Pancreas (tissue), 10 donors: ENCODE results near the gene RAET1E. TPM values are rescaled to one million over a fixed set of nuclear protein-coding genes. Genes with fewer than 3 reads are reported as not detected.
A peak's percentile ranks its signal among the peaks of the same experiment; 100 is the strongest.

Source experiments
- ATAC-seq, 4 donors: fragments of 200-7000 bp; cut with Tn5 transposase; one replicate each; pipeline versions ENCODE4 v1.8.0 to v1.9.1; 2020; ENCODE audit warnings: mild to moderate bottlenecking in 4 of 4, moderate library complexity in 4 of 4
- DNase-seq, 6 donors: peaks; one replicate each; pipeline ENCODE4 v3.0.0-alpha.2; 2020
- FAIRE-seq: peaks from 2 replicates; lab custom pipeline; 2012; peaks lifted over from hg19 to GRCh38; lab: Jason Lieb, UNC
- H3K27ac ChIP-seq, 4 donors: fragments of 200-600 bp; sonication (generic); 1 replicate in 3 of 4; 2 replicates in 1 of 4; pipeline versions ENCODE4 v1.5.0 to v1.8.0; 2020
- H3K27me3 ChIP-seq, 4 donors: fragments of 200-600 bp; one replicate each; pipeline ENCODE4 v1.8.0; 2021
- H3K36me3 ChIP-seq, 3 donors: fragments of 200-600 bp; sonication (generic) in 1 of 3; one replicate each; pipeline versions ENCODE4 v1.5.0 to v1.8.0; 2020 to 2021
- H3K4me1 ChIP-seq, 3 donors: fragments of 200-600 bp; one replicate each; pipeline ENCODE4 v1.8.0; 2021
- H3K4me3 ChIP-seq, 4 donors: fragments of 200-600 bp; sonication (generic) in 2 of 4; one replicate each; pipeline versions ENCODE4 v1.5.0 to v1.8.0; 2020 to 2021
- H3K9me3 ChIP-seq, 4 donors: fragments of 200-600 bp; one replicate each; pipeline ENCODE4 v1.8.0; 2021
- whole genome bisulfite sequencing, 2 donors: extraction: QIAGEN DNeasy Blood & Tissue Kit; methylation state at CpG; one replicate each; pipeline ENCODE4 v1.1.7; 2013; 5-methylcytosine and 5-hydroxymethylcytosine counted together
- intact Hi-C, 3 donors: fragments of 100-400 bp; cut with DNase I; formaldehyde crosslinking; loops; one replicate each; pipeline versions ENCODE4 v1.11.1 to v1.14.2; 2022
- polyA plus RNA-seq, 2 donors: library from polyadenylated mRNA; stranded (reverse); fragments of 200-250 nt; gene quantifications; one replicate each; pipeline ENCODE4 v1.2.3, GENCODE V29; 2013
- total RNA-seq, 6 donors: library from RNA; stranded (reverse); fragmentation: NEBNext Ultra II Directional in 4 of 6; extraction: Animal tissue kit (Norgen Biotek cat#: 25700) in 4 of 6; gene quantifications; one replicate each; pipeline versions ENCODE4 v1.2.1 to v1.2.4, GENCODE V29; 2021 to 2023
- TF ChIP-seq, protein P1 (sequence below), 4 donors: fragments of 200-600 bp; sonication (generic) in 3 of 4; IDR thresholded peaks; one replicate each; pipeline versions ENCODE4 v1.5.0 to v1.8.0; 2021; ENCODE audit warnings: antibody characterized with exemption in 4 of 4
- donor health status: healthy with polysubstance abuse.
- donor health status: DM: no; HTN: no; CAD: no; lungs with moderate emphysema.
- donor health status: DM: no; HTN: no; CAD: no.
- donor health status: control.
- donor health status: control.
- donor health status: Bipolar disorder and iron deficiency.
- donor health status: DM: yes; HTN: yes; CAD: no.
- donor health status: DM: no; HTN: no; CAD: no.
- donor health status: DM: no; HTN: no; CAD: no.
- donor health status: DM: yes; HTN: yes; CAD: no.

The RAET1E gene
- total and polyA plus RNA-seq, 8 donors = 0.09 TPM; not detected in 7

DNA sequence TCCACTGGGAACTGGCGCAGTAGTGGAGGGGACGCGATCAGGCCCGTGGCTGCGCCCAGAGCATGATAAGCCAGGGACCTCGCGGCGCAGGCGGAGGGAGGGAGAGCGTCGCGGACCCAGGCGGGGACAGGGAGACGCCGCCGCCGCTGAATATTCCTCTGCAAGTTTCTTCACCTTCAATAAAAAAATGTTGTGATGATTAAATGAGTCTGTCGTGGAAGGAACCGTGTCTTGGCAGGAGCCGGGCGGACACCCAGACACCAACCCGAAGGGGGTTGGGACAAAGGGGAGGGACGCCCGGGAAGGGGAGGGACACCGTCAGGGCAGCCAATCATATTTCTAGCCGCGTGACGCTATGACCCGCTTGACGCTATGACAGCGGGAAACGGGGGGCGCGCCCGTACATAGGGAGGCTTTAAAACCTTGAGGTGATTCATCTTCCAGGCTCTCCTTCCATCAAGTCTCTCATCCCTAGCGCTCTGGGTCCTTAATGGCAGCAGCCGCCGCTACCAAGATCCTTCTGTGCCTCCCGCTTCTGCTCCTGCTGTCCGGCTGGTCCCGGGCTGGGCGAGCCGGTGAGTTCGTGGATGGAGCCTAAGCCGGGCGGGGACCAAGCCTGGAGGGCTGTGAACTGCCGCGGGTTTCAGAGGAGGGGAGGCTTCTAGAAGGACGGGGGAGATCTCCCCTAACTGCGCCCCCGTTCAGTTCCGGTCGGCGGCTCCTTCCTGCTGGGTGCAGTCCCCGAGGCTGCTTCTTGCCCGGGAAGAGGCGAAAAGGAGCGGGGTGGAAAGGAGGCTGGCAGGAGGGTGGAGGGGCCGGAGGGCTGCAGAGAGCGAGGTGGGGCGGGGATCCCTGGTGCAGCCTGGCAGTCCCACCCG is 43.9 kb upstream of the RAET1E start, which contains the start of gene ULBP2:
Gene ULBP2 (plus strand): TSS at position 432 of the 878 bp plus-strand sequence. CDS start 59 bp downstream, at position 491.
- peak within 1 kb of the TSS; percentile 25 to 71 (median 41) for H3K4me3 ChIP-seq
- no peaks in the 10 kb centered on the region for H3K9me3 ChIP-seq
- FAIRE-seq (no peak), ATAC-seq (peak; percentile 91 to 95 (median 92)), DNase-seq (peak; percentile 73 to 85 (median 80))
- peaks cover 0 to 12% (median 9%) of the 10 kb centered on the region in 3 donors for H3K4me1 ChIP-seq
- intact Hi-C loops = no loop called here
- H3K36me3 ChIP-seq = no peaks in the 10 kb centered on the region
- TF ChIP-seq, protein P1, sequence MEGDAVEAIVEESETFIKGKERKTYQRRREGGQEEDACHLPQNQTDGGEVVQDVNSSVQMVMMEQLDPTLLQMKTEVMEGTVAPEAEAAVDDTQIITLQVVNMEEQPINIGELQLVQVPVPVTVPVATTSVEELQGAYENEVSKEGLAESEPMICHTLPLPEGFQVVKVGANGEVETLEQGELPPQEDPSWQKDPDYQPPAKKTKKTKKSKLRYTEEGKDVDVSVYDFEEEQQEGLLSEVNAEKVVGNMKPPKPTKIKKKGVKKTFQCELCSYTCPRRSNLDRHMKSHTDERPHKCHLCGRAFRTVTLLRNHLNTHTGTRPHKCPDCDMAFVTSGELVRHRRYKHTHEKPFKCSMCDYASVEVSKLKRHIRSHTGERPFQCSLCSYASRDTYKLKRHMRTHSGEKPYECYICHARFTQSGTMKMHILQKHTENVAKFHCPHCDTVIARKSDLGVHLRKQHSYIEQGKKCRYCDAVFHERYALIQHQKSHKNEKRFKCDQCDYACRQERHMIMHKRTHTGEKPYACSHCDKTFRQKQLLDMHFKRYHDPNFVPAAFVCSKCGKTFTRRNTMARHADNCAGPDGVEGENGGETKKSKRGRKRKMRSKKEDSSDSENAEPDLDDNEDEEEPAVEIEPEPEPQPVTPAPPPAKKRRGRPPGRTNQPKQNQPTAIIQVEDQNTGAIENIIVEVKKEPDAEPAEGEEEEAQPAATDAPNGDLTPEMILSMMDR (IDR thresholded peaks at IDR 0.05) = no peak
- WGBS, 2 donors = 1% methylated on average over 54 to 62 of the region's 62 CpGs
- no peak within 1 kb of the TSS for H3K27ac ChIP-seq
- H3K27me3 ChIP-seq = peaks cover 0 to 25% (median 9%) of the 10 kb centered on the region in 4 donors

- intact Hi-C loops = no loop called here
- 33 to 48% methylated on average over 6 of the region's 6 CpGs for WGBS, 2 donors
- Histone ChIP-seq H3K27ac (no peak overlapping the region), H3K4me3 (no peak overlapping the region), H3K27me3 (peaks cover 0 to 29% (median 9%) of the 10 kb centered on the region in 4 donors), H3K9me3 (no peaks in the 10 kb centered on the region), H3K4me1 (peaks cover 0 to 12% (median 9%) of the 10 kb centered on the region in 3 donors), H3K36me3 (no peaks in the 10 kb centered on the region)
- peak in 1 of 6 donors; percentile 36 for DNase-seq
- TF ChIP-seq, protein P1 (IDR thresholded peaks at IDR 0.05) = no peak
- ATAC-seq = no peak
- no peak for FAIRE-seq
Observed at GRCh38 chr6:149940672-149940982, 42.7 kb upstream of the RAET1E start.

- peak in 1 of 6 donors; percentile 15 for DNase-seq
- no peak for FAIRE-seq
- Histone ChIP-seq H3K4me1 (peaks cover 0 to 12% (median 9%) of the 10 kb centered on the region in 3 donors), H3K27me3 (peaks cover 0 to 31% (median 9%) of the 10 kb centered on the region in 4 donors), H3K4me3 (no peak overlapping the region), H3K36me3 (no peaks in the 10 kb centered on the region), H3K9me3 (no peaks in the 10 kb centered on the region), H3K27ac (no peak overlapping the region)
- 18 to 25% methylated on average over 6 of the region's 6 CpGs for WGBS, 2 donors
- ATAC-seq = no peak
- TF ChIP-seq, protein P1 (IDR thresholded peaks at IDR 0.05) = no peak
- intact Hi-C loops = loop anchor here in 1 of 3 donors (5.0 kb wide), 1 partner anchor 67 kb away; no protein-coding TSS in a partner anchor
Observed at GRCh38 chr6:149939909-149940671, 42.2 kb upstream of the RAET1E start.

- H3K4me3 ChIP-seq = peak overlapping the region in 1 of 4 donors; percentile 58
- intact Hi-C loops = loop anchor here in 1 of 3 donors (5.0 kb wide), 1 partner anchor 68 kb away; no protein-coding TSS in a partner anchor
- no peak overlapping the region for H3K27ac ChIP-seq
- H3K9me3 ChIP-seq = no peaks in the 10 kb centered on the region
- no peaks in the 10 kb centered on the region for H3K36me3 ChIP-seq
- ATAC-seq (no peak), FAIRE-seq (no peak), DNase-seq (no peak)
- peaks cover 0 to 12% (median 9%) of the 10 kb centered on the region in 3 donors for H3K4me1 ChIP-seq
- 28 to 29% methylated on average over 5 of the region's 5 CpGs for WGBS, 2 donors
- TF ChIP-seq, protein P1 (IDR thresholded peaks at IDR 0.05) = no peak
- H3K27me3 ChIP-seq = peaks cover 0 to 37% (median 9%) of the 10 kb centered on the region in 4 donors
Observed at GRCh38 chr6:149939356-149939648, 41.4 kb upstream of the RAET1E start.
